ENCODE measurements around the gene LEMD1. TPM values are rescaled to one million over a fixed set of nuclear protein-coding genes. Genes with fewer than 3 reads are reported as not detected.

Gene LEMD1
- total RNA-seq, 1 donor from 2014 or later: 2.4 TPM

DNA sequence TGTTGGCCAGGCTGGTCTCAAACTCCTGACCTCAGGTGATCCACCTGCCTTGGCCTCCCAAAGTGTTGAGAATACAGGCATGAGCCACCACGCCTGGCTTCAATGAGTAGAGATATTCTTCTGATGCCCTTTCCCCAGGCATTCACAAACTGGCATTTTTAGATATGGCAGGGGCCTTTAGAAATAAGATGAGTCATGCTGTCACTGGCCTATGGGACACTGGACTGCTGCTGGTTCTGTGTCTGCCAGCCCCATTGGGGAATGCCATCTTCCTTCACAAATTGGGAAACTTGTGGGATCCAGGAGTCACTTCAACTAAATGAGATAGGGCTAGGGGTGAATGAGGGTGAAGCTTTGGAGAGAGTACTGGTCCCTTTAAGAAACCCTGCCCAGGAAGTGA, 81.2 kb downstream of the LEMD1 start:
- DNase-seq (ENCODE audit: low spot score in 2 of 2) (no peak), FAIRE-seq (no peak)

DNA sequence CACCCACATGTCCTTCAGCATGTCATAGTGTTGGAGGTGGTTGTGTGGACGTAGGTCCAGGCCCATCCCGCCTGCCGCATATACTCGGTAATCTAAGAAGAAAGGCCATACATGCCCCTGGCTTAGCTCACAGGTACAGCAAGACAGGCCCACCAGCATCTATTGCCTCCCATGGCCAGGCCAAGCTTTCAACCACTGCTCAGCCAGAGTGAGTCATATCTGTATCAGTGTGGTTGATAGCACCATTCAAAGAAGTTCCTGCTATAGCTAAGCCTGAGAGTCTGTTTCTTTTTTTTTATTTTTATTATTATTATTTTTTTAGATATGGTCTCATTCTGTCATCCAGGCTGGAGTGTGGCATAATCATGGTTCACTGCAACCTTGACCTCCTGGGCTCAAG, 82.1 kb downstream of the LEMD1 start:
- DNase-seq (ENCODE audit: low spot score in 2 of 2) (no peak), FAIRE-seq (no peak)

DNA sequence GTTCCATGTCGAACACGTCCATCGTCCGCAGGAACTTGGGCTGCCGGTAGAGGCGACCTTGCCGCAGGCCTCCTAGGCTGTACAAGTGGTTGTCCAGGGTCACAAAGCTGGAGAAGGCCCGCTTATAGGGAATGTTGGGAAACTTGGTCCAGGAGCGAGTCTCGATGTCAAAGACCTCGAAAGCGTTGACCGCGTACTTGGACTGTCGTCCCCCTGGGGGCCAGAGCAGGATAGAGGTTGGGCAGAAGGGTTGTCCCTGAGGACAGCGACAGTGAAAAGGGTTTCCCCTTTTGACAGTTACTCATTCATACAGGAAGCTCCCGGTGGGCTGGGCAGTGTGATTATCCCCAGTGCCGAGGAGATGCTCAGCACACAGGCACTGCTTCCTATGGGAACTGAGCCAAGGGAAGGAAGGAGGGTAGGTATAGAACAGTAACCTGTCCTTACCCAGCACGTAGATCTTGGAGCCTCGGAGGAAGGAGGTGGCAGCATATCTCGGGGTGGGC, 82.6 kb downstream of the LEMD1 start:
- no peak for FAIRE-seq
- DNase-seq (ENCODE audit: low spot score in 2 of 2): no peak

DNA sequence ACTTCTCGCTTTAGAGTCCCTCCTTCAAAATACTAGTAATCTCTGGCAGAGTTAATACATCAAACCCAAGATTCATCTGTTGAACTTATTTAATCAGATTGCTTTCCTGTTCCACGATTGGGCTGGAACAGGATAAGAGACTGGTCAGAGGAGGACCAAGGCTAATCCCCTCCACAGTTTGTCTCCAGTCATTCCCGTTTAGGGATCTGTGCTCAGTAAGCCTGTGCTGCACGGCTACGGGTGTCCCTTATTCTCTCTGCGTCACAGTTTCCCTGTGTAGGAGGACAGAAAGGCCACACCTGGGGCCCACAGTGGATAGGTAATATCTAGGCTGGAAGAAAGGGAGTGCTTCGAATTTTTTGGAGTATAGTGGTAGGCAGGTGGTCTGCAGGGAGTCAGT, 83.8 kb downstream of the LEMD1 start:
- DNase-seq (ENCODE audit: low spot score in 2 of 2) (no peak), FAIRE-seq (no peak)

DNA sequence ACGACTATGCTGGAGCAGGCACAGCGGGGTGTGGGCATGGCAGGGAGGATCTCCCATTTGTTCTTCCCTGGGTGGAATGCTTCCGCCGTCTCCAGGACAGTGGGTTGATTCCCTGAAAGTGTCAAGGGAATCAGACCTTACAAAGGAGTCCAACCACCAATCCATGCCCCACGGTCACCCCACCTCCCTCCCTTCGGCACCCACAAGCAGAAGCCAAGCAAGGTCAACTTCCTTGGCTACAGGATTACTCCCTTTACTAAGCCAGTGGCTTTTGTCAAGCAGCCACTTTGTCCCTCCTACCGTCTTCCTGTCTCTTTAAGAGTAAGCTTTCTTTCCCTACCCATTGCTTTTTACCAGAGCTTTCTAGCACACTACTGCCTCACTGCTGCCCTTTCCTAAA, 84.4 kb downstream of the LEMD1 start:
- DNase-seq (ENCODE audit: low spot score in 2 of 2) (no peak), FAIRE-seq (no peak)

DNA sequence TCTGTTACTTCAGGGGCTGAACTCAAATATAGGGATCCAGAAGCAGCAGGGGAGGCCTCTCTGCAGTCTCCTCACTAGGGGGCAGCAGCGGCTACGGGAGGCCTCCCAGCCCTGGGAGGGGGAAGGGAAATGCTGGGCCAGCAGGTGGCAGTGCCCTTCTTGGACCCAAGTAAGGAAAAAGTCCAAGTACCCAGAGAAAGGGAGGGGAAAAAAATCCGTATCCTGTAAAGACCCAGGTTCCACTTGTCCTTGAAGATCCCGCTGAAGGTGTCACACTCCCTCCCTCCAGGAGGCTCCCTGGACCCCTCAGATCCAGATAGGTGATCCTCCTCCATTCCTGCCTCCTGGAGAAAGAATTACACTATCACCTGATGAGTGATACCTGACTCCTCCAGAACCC, 86.2 kb downstream of the LEMD1 start:
- DNase-seq (ENCODE audit: low spot score in 2 of 2) (peak; percentile 65 to 85), FAIRE-seq (no peak)

DNA sequence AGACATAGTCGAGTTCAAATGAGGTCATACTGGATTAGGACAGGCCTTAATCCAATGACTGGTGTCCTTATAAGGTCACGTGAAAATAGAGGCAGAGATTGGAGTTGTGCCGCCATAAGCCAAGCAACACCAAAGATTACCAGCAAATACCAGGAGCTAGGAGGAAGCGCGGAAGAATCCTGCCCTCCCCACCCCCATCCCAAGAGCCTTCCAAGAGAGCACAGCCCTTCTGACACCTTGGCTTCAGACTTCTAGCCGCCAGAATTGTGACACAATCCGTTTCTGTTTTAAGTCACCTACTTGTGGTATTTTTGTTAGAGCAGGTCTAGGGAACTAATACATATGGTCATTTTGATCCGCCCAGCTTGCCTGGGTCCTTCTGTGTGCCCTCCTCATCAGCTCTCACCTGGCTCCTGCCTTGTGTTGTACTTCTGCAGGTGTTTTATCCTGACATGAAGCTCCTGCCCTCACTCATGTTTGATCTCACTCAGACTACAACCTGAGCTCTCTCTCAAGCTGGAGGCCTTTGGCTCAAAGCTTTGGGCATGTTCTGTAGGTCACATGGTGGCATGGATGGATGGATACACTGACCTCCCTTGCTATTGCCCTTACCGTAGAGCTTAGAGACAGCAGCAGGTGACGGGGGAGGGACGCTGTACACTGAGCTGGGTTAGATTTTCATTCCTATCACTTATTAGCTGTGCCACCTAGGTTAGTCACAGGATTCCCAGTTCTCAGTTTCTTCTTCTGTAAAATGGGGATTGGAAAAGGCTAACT, 89.7 kb downstream of the LEMD1 start:
- FAIRE-seq: no peak
- DNase-seq (ENCODE audit: low spot score in 2 of 2): no peak

Small RNAs within 50 kb of the gene (small RNA-seq; reads per million reads assigned to genes)
- gene MIR135B: 29.9 reads per million, percentile 97 among the genes with 10 or more reads in this experiment
- gene SNRPGP10: not detected

Other genes with a start within 250 kb of the LEMD1 start
- gene DSTYK, start 210.4 kb downstream of the LEMD1 start, total RNA-seq: 18.3 TPM
- gene TMCC2, start 194.1 kb downstream of the LEMD1 start, total RNA-seq: 33.0 TPM
- gene NUAK2, start 100.3 kb downstream of the LEMD1 start, total RNA-seq: 0.41 TPM
- gene KLHDC8A, start 65.1 kb downstream of the LEMD1 start, total RNA-seq: 16.7 TPM
- gene BLACAT1, start 34.0 kb upstream of the LEMD1 start, total RNA-seq: 0.41 TPM
- 0.82 TPM for gene CDK18, start 82.6 kb upstream of the LEMD1 start, total RNA-seq
- 6.9 TPM for gene ELK4, start 210.0 kb upstream of the LEMD1 start, total RNA-seq

Data from frontal cortex (tissue), 4 donors.